Amniotic epithelial cell (primary cell): Measurements from ENCODE around the gene ZMYND19.
A peak's percentile ranks its signal among the peaks of the same experiment; 100 is the strongest.
"Not testable (repeated sequence)": the region's sequence is repeated elsewhere in the genome, so short reads cannot be mapped to it uniquely, and the experiment has no call there.

ENCODE experiments used
- DNase-seq: peaks from one replicate; pipeline ENCODE4 v3.0.0-alpha.2; 2010; ENCODE audit warnings: low read depth

The ZMYND19 gene

GRCh38 chr9:137556069-137556838, 34.1 kb downstream of the ZMYND19 start:
- peak; percentile 24 for DNase-seq

- no peak for DNase-seq
Observed at GRCh38 chr9:137555179-137555578, 35.1 kb downstream of the ZMYND19 start.

- no peak for DNase-seq
Observed at GRCh38 chr9:137554349-137554748, 36.0 kb downstream of the ZMYND19 start.

- not testable (repeated sequence) for DNase-seq
Observed at GRCh38 chr9:137553654-137554053, 36.7 kb downstream of the ZMYND19 start.

GRCh38 chr9:137552022-137552768, 38.1 kb downstream of the ZMYND19 start:
- no peak for DNase-seq

- DNase-seq, result peak; percentile 73
Observed at GRCh38 chr9:137551264-137552021, 38.9 kb downstream of the ZMYND19 start, which contains the start of gene MRPL41. MRPL41 (plus strand) TSS chr9:137551879; CDS start chr9:137552082, 203 bp downstream.

GRCh38 chr9:137550958-137551263, 39.4 kb downstream of the ZMYND19 start:
- DNase-seq, result not testable (repeated sequence)

- DNase-seq, result peak; percentile 65
Observed at GRCh38 chr9:137550231-137550621, 40.1 kb downstream of the ZMYND19 start, which contains the start of gene PNPLA7. PNPLA7 (minus strand) TSS chr9:137550402; CDS start chr9:137550197, 205 bp downstream.

GRCh38 chr9:137547687-137548543, 42.4 kb downstream of the ZMYND19 start:
- DNase-seq, result no peak

- DNase-seq, result peak; percentile 87
Observed at GRCh38 chr9:137545123-137545522, 45.2 kb downstream of the ZMYND19 start.

- peak; percentile 81 for DNase-seq
Observed at GRCh38 chr9:137544176-137544760, 46.0 kb downstream of the ZMYND19 start.

GRCh38 chr9:137543237-137543963, 46.9 kb downstream of the ZMYND19 start:
- no peak for DNase-seq

GRCh38 chr9:137542486-137542885, 47.8 kb downstream of the ZMYND19 start:
- no peak for DNase-seq

- no peak for DNase-seq
Observed at GRCh38 chr9:137540536-137540935, 49.8 kb downstream of the ZMYND19 start.

GRCh38 chr9:137538058-137538457, 52.3 kb downstream of the ZMYND19 start:
- DNase-seq, result no peak

- DNase-seq, result not testable (repeated sequence)
Observed at GRCh38 chr9:137536594-137537131, 53.6 kb downstream of the ZMYND19 start.

- DNase-seq, result no peak
Observed at GRCh38 chr9:137535120-137535428, 55.2 kb downstream of the ZMYND19 start.

- DNase-seq, result peak; percentile 67
Observed at GRCh38 chr9:137534256-137535119, 55.8 kb downstream of the ZMYND19 start.

GRCh38 chr9:137532891-137533468, 57.3 kb downstream of the ZMYND19 start:
- DNase-seq, result not testable (repeated sequence)
